ENCODE measurements around the gene AKAP5.
"Not testable (repeated sequence)": the region's sequence is repeated elsewhere in the genome, so short reads cannot be mapped to it uniquely, and the experiment has no call there.

Gene AKAP5

DNA sequence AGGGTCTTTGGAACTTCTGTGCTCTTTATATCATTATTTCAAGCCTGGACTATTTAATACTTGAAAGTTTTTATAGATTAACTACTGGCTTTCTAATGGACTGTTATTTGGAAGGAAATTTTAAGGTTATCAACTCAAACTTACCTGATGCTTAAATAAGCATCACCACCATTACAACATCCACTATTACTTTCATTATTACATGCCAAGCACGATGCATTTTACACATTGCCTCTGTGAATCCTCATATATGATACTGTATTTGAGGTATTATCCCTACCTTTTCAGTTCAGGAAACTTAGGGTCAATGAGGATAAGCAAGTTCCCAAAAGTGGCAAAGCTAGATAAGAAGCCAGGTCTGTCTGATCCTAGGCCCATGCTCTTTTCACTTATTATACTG lies 51.7 kb downstream of the AKAP5 start:
- WGBS (ENCODE audit: extremely low coverage, insufficient coverage, insufficient read length), result no CpG with 5 or more reads among the region's 1 CpG
- H3K79me2 ChIP-seq (ENCODE audit: control insufficient read depth, insufficient read depth, low read length, poor library complexity), result peaks cover 13% of the 10 kb centered on the region

GRCh38 chr14:64517667-64518066 lies 52.4 kb downstream of the AKAP5 start:
- H2BK12ac ChIP-seq (ENCODE audit: low read length); H3K23ac ChIP-seq (ENCODE audit: low read length); H4K8ac ChIP-seq (ENCODE audit: low read depth, low read length); H2BK5ac ChIP-seq (ENCODE audit: low read depth, low read length, poor library complexity); H3K27me3 ChIP-seq (ENCODE audit: insufficient read depth, low read length); H3K4me3 ChIP-seq (ENCODE audit: low read depth, low read length); H2AFZ ChIP-seq (ENCODE audit: insufficient read depth, low read length, poor library complexity); H4K12ac ChIP-seq (ENCODE audit: low read depth, low read length); H3K27ac ChIP-seq (ENCODE audit: low read depth, low read length); H3K4me2 ChIP-seq (ENCODE audit: low read length); H3K9ac ChIP-seq (ENCODE audit: low read length); H3K18ac ChIP-seq (ENCODE audit: low read length); H3K4me1 ChIP-seq (ENCODE audit: control insufficient read depth in 1 of 2, insufficient read depth in 2 of 2, low read length in 2 of 2); H4K91ac ChIP-seq (ENCODE audit: low read depth, low read length); H3K14ac ChIP-seq (ENCODE audit: low read length); H3K79me1 ChIP-seq (ENCODE audit: low read length); H3K9me3 ChIP-seq (ENCODE audit: insufficient read depth, low read depth, low read length); DNase-seq; H2BK120ac ChIP-seq (ENCODE audit: insufficient read depth, low read length, poor library complexity); H2AK5ac ChIP-seq (ENCODE audit: low read length); H3K4ac ChIP-seq (ENCODE audit: low read depth, low read length): not testable (repeated sequence)
- H3K36me3 ChIP-seq (ENCODE audit: control insufficient read depth in 1 of 2, insufficient read depth in 2 of 2, low read length in 2 of 2), result peaks cover 7 to 12% of the 10 kb centered on the region in 2 experiments
- peaks cover 13% of the 10 kb centered on the region for H3K79me2 ChIP-seq (ENCODE audit: control insufficient read depth, insufficient read depth, low read length, poor library complexity)
- WGBS (ENCODE audit: extremely low coverage, insufficient coverage, insufficient read length), result no CpG with 5 or more reads among the region's 6 CpGs

More for the DNA sequence above, 51.7 kb downstream of the AKAP5 start:
- H3K4me2 ChIP-seq (ENCODE audit: low read length), result no peak overlapping the region
- H4K8ac ChIP-seq (ENCODE audit: low read depth, low read length), result no peak overlapping the region
- H2BK12ac ChIP-seq (ENCODE audit: low read length), result no peak overlapping the region
- DNase-seq, result no peak
- H3K27ac ChIP-seq (ENCODE audit: low read depth, low read length), result no peak overlapping the region
- no peak overlapping the region for H2AK5ac ChIP-seq (ENCODE audit: low read length)
- no peaks in the 10 kb centered on the region for H3K79me1 ChIP-seq (ENCODE audit: low read length)
- H3K23ac ChIP-seq (ENCODE audit: low read length), result no peak overlapping the region
- no peak overlapping the region for H3K18ac ChIP-seq (ENCODE audit: low read length)
- H2AFZ ChIP-seq (ENCODE audit: insufficient read depth, low read length, poor library complexity), result no peak overlapping the region
- H2BK120ac ChIP-seq (ENCODE audit: insufficient read depth, low read length, poor library complexity), result no peak overlapping the region
- H3K4ac ChIP-seq (ENCODE audit: low read depth, low read length), result no peak overlapping the region
- H4K91ac ChIP-seq (ENCODE audit: low read depth, low read length), result no peak overlapping the region
- no peak overlapping the region for H4K12ac ChIP-seq (ENCODE audit: low read depth, low read length)
- H3K36me3 ChIP-seq (ENCODE audit: control insufficient read depth in 1 of 2, insufficient read depth in 2 of 2, low read length in 2 of 2), result peaks cover 7% of the 10 kb centered on the region in 2 experiments
- H3K14ac ChIP-seq (ENCODE audit: low read length), result no peak overlapping the region
- H3K4me3 ChIP-seq (ENCODE audit: low read depth, low read length), result no peak overlapping the region
- H3K4me1 ChIP-seq (ENCODE audit: control insufficient read depth in 1 of 2, insufficient read depth in 2 of 2, low read length in 2 of 2), result no peaks in the 10 kb centered on the region
- H3K9ac ChIP-seq (ENCODE audit: low read length), result no peak overlapping the region
- no peaks in the 10 kb centered on the region for H3K27me3 ChIP-seq (ENCODE audit: insufficient read depth, low read length)
- no peak overlapping the region for H2BK5ac ChIP-seq (ENCODE audit: low read depth, low read length, poor library complexity)
- H3K9me3 ChIP-seq (ENCODE audit: insufficient read depth, low read depth, low read length), result no peaks in the 10 kb centered on the region

DNA sequence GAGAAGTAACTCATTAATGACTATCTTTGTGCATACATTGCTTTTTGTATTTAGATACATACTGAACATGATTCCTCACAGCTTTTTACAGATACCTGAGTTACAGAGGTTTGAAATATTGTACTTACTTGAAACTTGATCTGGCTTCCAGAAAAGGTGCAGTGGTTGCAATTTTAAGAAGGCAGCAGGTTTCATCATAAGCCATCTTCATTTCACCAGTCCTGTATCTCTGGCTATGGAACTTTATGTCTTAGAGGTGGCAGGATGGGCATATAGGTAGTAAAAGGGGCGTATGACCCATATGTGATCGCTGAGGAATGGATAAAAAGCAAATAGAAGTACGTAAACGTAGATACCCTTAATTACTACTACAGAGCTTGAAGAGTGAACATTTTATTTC lies 52.9 kb downstream of the AKAP5 start:
- Histone ChIP-seq H3K4me1 (ENCODE audit: control insufficient read depth in 1 of 2, insufficient read depth in 2 of 2, low read length in 2 of 2) (no peaks in the 10 kb centered on the region), H4K8ac (ENCODE audit: low read depth, low read length) (no peak overlapping the region), H2AFZ (ENCODE audit: insufficient read depth, low read length, poor library complexity) (no peak overlapping the region), H3K14ac (ENCODE audit: low read length) (no peak overlapping the region), H3K9ac (ENCODE audit: low read length) (no peak overlapping the region), H3K79me2 (ENCODE audit: control insufficient read depth, insufficient read depth, low read length, poor library complexity) (peaks cover 13% of the 10 kb centered on the region), H3K4me3 (ENCODE audit: low read depth, low read length) (no peak overlapping the region), H3K27me3 (ENCODE audit: insufficient read depth, low read length) (no peaks in the 10 kb centered on the region), H2AK5ac (ENCODE audit: low read length) (no peak overlapping the region), H3K18ac (ENCODE audit: low read length) (no peak overlapping the region), H3K27ac (ENCODE audit: low read depth, low read length) (no peak overlapping the region), H3K23ac (ENCODE audit: low read length) (no peak overlapping the region), H3K9me3 (ENCODE audit: insufficient read depth, low read depth, low read length) (no peaks in the 10 kb centered on the region), H3K79me1 (ENCODE audit: low read length) (no peaks in the 10 kb centered on the region), H4K91ac (ENCODE audit: low read depth, low read length) (no peak overlapping the region), H2BK120ac (ENCODE audit: insufficient read depth, low read length, poor library complexity) (no peak overlapping the region), H2BK5ac (ENCODE audit: low read depth, low read length, poor library complexity) (no peak overlapping the region), H2BK12ac (ENCODE audit: low read length) (no peak overlapping the region), H3K36me3 (ENCODE audit: control insufficient read depth in 1 of 2, insufficient read depth in 2 of 2, low read length in 2 of 2) (peaks cover 7 to 16% of the 10 kb centered on the region in 2 experiments), H3K4ac (ENCODE audit: low read depth, low read length) (no peak overlapping the region), H3K4me2 (ENCODE audit: low read length) (no peak overlapping the region), H4K12ac (ENCODE audit: low read depth, low read length) (no peak overlapping the region)
- no CpG with 5 or more reads among the region's 4 CpGs for WGBS (ENCODE audit: extremely low coverage, insufficient coverage, insufficient read length)
- no peak for DNase-seq

- Histone ChIP-seq H2BK5ac (ENCODE audit: low read depth, low read length, poor library complexity) (no peak overlapping the region), H3K27me3 (ENCODE audit: insufficient read depth, low read length) (no peaks in the 10 kb centered on the region), H3K14ac (ENCODE audit: low read length) (no peak overlapping the region), H3K4me1 (ENCODE audit: control insufficient read depth in 1 of 2, insufficient read depth in 2 of 2, low read length in 2 of 2) (no peaks in the 10 kb centered on the region), H2AK5ac (ENCODE audit: low read length) (no peak overlapping the region), H4K8ac (ENCODE audit: low read depth, low read length) (no peak overlapping the region), H3K4me3 (ENCODE audit: low read depth, low read length) (no peak overlapping the region), H3K36me3 (ENCODE audit: control insufficient read depth in 1 of 2, insufficient read depth in 2 of 2, low read length in 2 of 2) (peaks cover 7 to 17% of the 10 kb centered on the region in 2 experiments), H3K4ac (ENCODE audit: low read depth, low read length) (no peak overlapping the region), H3K9me3 (ENCODE audit: insufficient read depth, low read depth, low read length) (no peaks in the 10 kb centered on the region), H3K79me2 (ENCODE audit: control insufficient read depth, insufficient read depth, low read length, poor library complexity) (peaks cover 11% of the 10 kb centered on the region), H3K18ac (ENCODE audit: low read length) (no peak overlapping the region), H3K4me2 (ENCODE audit: low read length) (no peak overlapping the region), H3K23ac (ENCODE audit: low read length) (no peak overlapping the region), H3K9ac (ENCODE audit: low read length) (no peak overlapping the region), H3K27ac (ENCODE audit: low read depth, low read length) (peak overlapping the region; percentile 17), H2AFZ (ENCODE audit: insufficient read depth, low read length, poor library complexity) (no peak overlapping the region), H2BK120ac (ENCODE audit: insufficient read depth, low read length, poor library complexity) (no peak overlapping the region), H4K91ac (ENCODE audit: low read depth, low read length) (no peak overlapping the region), H4K12ac (ENCODE audit: low read depth, low read length) (no peak overlapping the region), H2BK12ac (ENCODE audit: low read length) (no peak overlapping the region), H3K79me1 (ENCODE audit: low read length) (no peaks in the 10 kb centered on the region)
- WGBS (ENCODE audit: extremely low coverage, insufficient coverage, insufficient read length), result no CpG with 5 or more reads among the region's 4 CpGs
- no peak for DNase-seq
Observed at GRCh38 chr14:64520699-64521098, 55.4 kb downstream of the AKAP5 start.

All from trophoblast cell (in vitro differentiated cells and primary cell).